Measurements from ENCODE around the gene MMADHC.

GRCh38 chr2:149586063-149586462 lies 1.5 kb downstream of the MMADHC start:
- TF ChIP-seq EZH2 (IDR thresholded peaks at IDR 0.05; ENCODE audit: insufficient read depth, poor library complexity, severe bottlenecking) = no peak
- no peak for TF ChIP-seq EZH2phosphoT487 (IDR thresholded peaks at IDR 0.05; ENCODE audit: insufficient read depth, low read depth)

Measured in GM23248 (cell line).